ENCODE results near the gene KIRREL3.

GRCh38 chr11:126390272-126390867 is 610.2 kb downstream of the KIRREL3 start:
- TF ChIP-seq GATA3 (IDR thresholded peaks at IDR 0.05; ENCODE audit: low read depth, low read length) (no peak), GATA2 (IDR thresholded peaks at IDR 0.05; ENCODE audit: low read depth, low read length) (no peak)
